Left kidney (tissue), 2 donors: ENCODE results near the gene ZFAND3. TPM values are rescaled to one million over a fixed set of nuclear protein-coding genes. Genes with fewer than 3 reads are reported as not detected.

ENCODE experiments used
- DNase-seq: peaks from one replicate; pipeline ENCODE4 v3.0.0-alpha.2; 2013
- polyA plus RNA-seq: library from polyadenylated mRNA; unstranded; fragments of 120-200 nt; gene quantifications from one replicate; pipeline ENCODE4 v1.2.1, GENCODE V29; 2013; ENCODE audit not compliant: insufficient read length

ZFAND3 gene
- polyA plus RNA-seq, 1 donor, result 150 TPM

DNA sequence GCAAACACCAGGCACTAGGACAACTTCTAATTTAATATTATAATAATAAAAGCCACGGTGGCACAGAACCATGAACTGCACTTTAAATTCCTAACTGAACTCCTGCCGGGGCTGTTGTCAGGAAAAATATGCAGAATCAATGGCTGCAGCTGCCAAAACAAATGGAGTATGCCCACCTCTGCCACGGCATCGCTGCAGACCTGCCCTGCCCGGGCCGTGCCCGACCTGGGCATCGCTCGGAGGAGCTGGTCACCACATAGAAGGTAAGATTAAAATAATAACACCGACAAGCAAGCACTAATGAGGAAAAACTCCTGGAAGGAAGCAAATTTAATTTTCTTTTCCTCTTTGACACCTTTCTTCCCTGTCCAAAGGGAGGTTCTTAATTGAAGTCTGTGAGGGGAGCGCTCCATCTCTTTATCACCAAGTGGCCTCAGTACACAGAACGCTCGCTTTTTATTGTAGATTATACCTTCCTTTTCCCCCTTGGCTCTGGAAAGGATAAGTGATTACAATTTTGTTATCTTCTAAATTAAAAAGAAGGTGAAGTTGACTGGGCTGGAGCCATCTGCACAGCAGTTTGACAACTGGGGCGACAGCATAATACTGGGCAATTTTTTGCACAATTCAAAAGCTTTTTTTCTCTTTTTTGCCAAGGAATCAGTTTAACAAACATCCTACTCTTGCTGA lies 351.3 kb downstream of the ZFAND3 start:
- no peak for DNase-seq

DNA sequence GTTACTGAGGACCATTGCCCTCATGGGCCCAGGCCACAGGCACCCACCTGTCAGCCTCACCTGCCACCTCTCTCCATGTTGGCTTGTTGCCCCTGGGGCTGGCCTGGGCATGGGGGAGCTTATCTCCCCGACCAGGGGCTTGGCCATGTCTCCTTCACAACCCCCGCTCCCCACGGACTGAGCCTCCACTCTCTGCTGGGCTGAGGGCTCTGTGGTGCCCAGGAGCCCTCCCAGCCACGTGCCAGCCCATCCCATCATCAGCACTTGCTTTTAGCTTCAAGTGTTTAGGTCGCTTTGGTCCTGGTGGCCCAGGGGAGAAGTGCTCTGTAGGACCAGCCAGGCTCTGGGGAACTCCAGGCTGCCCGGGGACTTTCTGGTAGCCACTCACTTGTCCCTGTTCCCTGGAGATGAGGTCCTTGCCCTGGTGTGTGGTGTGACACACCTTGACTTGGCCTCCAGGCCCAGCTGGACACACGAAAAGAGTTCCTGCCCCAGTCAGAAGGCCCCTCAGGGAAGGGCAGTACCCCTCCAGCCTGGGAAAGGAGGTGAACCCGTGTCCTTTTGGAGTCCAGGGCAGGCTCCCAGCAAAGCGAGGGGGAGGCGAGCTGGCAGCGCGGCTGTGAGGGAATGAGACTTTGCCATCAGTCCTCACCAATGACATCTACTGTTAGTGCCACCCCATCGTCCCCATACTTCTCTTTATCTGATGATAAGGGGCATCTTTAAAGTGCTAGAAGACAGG lies 352.6 kb downstream of the ZFAND3 start:
- no peak for DNase-seq

DNA sequence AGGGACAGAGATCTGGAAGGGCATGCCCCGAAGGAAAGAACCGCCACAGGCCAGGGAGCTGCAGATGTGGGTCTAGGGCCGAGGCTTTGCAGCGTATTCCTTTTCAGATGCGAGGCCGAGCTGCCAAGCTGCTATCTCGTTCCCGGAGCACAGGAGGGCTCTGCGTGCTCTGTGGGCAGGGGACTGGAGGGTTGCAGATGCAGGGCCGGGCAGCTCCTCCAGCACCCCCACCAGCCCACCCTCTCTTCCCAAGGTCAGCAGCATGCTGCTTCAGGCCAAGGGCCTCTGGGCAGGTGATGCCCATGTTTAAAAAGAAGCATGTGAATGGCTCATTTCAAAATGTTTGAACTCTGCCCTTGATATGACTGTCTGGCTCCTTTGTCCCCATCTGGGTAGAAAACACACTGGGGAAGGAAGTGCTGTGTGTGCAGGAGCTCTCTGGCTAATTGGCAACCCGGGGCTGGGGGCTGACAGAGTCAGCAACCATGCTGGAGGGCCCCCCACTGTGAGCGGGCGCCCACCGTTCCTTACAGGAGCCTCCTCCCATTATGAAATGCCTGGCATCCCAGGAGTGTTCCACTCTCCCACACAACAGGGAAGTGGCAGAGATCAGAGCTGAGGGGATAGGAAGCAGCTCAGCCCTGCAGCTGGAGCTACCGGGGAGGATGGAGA lies 353.3 kb downstream of the ZFAND3 start:
- DNase-seq, result no peak

DNA sequence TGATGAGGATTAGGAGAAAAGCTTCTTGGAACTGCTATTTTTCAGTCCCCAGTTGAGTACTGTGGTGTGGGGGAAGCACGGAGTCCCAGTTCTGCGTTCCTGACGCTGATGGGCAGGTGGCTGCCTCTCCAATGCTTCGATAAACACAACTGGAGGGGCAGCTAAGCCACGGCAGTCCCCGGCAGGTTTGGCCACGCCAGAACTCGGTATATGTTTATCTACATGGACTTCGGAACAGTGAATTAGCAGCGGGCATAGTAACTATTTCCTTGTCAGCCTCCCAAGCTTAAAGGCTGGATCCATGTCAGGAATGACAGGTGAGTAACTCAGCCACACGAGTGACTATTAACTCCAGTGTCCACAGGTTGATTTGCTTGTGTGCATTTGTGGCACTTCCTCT lies 354.4 kb downstream of the ZFAND3 start:
- no peak for DNase-seq

DNA sequence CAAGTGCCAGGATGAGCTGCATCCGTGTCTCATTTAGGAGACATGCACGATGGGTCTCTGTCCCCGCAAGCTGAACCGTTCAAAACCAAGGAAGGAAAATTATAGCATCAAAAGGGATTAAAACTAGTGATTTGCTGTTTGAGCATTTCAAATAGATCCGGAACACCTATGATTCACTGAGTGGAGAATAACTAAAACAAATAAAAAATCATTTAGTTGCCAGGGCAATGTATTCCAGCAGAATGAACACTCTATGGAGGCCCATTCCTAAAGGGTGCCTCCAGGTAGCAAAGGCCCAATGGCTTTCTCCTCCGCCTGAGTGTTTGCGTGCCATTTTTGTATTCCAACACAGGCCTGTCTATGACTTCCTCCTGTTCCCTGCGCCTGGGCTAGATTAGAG lies 354.8 kb downstream of the ZFAND3 start:
- DNase-seq, result no peak

DNA sequence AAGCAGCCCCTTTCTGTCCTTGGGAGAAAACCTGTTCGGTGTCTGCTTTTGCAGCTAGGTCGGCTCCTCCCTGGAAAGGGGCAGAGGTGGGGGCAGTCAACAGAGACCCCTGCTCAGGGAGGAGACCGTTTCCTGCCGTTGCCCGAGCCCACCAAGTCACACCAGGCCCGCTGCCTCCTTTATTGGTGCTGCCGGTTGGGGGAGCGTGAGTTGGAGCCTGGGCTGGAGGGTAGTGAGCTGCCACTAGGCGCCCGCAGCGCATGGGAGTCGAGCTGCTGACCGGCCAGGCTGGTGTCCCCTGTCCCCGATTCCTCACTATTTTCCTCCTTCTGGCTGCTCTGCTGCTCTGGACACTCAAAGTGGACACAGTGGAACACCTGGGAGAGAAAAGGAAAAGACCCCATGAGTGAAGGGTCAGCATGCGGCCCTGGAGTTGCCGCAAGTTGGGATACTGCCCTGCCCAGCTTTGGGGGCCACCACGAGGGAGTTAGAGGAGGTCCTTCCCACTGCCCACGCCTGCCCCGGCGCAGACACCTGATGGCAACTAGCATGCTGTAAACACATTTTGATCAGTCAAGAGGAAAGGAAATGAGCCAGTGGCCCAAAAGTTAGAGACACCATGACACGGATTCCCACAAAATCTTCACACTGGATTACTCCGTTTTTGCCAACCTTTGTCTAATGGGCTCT lies 355.4 kb downstream of the ZFAND3 start:
- no peak for DNase-seq

DNA sequence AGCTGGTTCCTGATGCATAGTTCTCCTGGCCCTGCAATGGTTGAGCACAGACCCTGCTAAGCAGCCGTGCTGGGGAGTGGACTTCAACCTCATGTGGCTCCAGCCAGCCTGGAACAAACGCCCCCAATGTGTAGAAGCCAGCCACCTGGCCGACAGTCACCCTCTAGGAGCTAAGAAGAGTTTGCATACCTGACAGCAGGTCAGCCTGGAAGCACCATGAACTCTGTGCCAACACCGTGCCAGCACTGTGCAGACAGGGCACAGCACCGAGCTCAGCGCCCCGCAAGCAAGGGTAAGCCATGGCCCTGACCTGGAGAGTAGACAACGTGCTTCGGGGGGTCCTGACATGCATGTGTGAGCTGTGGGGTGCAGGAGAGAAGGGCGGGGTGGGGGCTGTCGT lies 356.3 kb downstream of the ZFAND3 start:
- no peak for DNase-seq

DNA sequence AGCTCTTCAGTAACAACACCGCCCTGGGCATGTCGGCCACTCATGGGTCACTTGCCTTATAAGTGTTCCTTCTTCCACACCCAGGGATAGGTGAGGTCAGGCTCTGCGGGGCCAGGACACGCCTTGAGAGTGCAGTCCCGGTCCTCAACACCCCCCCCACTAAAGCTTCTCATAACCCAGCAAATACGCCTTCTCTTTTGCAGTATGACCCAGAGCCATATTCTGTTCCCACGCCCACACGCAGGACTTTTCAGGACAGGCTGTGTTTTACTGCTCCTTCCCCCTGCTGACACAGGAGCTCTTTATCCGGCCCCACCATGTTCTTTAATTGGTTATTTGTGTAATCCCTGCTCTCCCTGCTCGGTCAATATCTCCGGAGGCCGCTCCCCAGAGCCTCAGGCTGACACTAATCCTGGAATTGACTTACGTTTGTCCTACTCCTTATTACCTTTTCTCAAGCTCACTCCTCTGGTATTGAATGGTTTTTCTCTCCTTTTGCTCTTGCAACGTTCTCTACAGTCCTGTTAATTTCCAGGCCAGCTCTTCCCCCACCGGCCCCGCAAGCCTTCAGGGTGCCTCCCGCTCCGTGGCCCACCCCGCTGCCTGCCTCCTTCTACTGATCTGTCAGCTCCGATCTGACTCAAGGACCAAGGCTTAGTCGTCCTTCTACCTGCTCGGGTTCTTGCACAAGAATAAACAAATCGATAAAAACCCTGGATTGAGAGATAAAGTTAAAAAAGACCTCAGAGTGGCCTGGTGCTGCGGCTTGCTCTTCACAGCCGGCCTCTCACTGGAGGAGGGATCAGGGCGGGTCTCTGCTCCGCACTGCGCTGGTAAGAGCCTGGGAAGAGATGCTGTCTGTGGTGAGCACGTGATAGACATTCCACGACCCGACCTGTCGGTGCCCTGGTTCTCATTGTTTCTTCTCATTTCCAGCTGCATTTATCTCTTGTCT lies 357.5 kb downstream of the ZFAND3 start:
- no peak for DNase-seq

DNA sequence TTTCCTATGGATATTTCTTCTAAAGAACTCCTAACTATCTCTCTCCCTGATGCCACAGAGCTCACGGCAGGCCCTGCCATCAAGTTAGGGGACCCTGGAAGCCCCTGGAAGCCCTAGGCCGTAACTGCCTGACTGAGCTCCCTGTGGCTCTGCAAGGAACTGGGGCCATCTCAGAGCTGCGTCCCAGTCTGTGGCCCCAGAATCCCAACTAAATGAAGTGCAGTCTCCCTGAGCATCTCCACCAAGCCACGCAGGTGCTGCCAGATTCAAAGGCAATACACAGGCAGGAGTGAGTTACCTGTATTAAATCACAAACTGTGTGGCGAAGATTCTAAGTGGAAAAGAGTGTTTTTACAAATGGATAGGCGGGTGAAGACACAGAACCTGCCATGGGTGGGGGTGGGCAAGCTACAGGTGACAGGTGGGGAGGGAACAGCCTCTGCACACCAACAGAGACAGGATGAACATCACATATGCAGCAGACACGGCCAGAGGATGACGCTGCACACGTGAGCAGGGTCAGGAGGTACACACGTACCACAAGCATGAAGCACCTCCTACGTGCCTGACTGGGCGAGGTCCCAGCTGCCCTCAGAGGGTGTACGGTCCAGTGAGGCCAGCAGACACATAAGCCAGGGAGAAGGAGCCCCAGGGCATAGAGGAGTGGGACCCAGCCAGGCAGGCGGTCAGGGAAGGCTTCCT lies 358.5 kb downstream of the ZFAND3 start:
- no peak for DNase-seq

DNA sequence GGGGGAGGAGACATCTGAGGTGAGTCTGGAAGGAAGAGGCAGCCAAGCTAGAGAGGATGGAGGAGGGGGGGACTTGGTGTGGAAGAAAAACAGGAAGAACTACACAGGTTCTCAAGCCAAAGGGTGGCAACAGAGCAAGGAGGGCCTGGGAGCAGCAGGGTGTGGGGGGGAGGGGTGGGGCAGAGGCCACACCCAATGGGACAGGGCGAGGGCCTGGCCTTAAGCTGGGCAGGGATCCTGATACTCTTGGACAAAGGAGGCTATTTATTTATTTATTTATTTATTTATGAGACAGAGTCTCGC lies 359.0 kb downstream of the ZFAND3 start:
- DNase-seq, result no peak

DNA sequence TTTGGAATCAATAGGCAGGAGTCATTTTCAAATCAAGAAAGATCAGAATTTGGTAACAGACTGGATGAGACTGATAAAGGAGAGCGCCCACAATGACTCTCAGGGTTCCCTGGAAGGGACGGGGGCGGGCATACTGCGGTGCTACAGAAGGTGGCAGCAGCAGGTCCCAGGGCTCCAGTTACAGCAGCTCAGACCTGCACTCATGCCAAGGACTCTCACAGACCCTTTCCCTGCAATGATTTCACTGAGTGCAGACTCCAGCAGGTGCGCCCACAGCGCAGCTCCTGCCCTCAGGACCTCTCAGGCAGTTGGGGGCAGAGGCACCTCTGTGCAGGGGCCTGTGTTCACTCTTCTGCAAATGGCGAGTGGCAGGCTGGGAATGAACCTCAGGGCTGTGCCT lies 359.8 kb downstream of the ZFAND3 start:
- DNase-seq, result no peak

DNA sequence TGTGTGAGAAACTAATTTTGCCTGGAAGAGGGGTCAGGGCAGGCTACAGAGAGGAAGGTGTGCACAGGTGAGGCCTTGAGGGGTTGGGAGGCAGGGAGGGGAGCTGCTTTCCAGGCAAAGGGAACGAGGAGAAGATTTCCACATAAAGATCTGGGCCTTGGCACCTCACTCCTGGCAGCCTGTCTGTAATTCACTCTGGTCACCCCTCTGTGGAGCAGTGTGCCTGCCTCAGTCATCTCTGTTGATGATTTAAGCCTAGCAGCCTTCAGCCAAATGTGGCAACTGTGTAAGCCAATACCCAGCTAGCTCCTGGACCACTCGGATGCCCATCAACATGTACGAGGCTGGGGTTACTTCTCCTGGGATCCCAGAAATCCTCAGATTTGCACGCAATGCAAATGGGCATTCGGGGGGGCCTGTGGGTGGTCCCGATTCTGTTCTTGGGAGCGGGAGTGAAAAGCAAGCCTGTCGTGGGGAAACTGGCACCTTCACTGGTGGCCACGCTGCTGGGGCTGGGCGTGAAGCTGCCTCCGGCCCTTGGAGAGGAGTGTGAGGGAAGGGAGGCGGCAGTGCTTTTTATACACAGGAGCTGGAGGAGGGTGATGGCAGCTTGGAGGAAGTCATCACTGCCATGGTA lies 360.4 kb downstream of the ZFAND3 start:
- no peak for DNase-seq

DNA sequence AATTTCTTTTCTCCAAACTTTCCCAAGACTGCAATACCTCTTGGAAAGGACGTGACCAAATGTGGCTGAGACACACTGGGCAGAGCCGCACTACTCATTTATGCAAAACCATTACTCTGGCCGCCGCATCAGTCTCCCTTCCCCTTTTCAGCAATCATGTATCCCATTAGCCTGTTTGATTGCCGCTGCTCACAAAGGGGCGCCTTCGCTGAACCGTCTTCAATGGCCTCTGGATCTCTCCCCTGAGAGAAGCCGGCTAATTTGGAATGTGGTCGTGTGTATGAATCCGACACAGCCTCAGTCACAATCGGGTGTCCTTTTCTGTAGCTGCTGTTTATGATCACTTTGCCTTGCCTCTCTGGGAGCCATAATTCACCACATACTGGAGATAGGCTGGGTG lies 361.1 kb downstream of the ZFAND3 start:
- DNase-seq, result no peak

DNA sequence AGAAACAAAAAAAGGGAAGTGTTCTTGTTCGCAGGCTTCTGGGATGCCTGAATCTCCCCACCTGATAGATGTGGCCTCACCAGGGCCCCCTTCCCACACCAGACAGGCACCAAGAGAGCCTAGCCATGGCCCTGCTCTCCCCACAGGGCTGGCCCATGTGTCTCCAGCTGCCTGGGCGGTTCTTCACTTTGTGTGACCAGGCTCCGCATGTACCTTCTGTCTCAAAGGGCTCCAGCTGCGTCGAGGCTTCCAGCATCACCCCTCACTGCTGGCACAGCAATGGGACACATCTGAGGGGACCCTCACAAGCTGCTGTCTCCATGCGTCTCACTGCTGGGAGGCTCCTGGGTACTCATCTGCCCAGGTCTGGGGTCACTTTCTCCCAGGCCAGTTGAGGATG lies 362.9 kb downstream of the ZFAND3 start:
- DNase-seq, result no peak

DNA sequence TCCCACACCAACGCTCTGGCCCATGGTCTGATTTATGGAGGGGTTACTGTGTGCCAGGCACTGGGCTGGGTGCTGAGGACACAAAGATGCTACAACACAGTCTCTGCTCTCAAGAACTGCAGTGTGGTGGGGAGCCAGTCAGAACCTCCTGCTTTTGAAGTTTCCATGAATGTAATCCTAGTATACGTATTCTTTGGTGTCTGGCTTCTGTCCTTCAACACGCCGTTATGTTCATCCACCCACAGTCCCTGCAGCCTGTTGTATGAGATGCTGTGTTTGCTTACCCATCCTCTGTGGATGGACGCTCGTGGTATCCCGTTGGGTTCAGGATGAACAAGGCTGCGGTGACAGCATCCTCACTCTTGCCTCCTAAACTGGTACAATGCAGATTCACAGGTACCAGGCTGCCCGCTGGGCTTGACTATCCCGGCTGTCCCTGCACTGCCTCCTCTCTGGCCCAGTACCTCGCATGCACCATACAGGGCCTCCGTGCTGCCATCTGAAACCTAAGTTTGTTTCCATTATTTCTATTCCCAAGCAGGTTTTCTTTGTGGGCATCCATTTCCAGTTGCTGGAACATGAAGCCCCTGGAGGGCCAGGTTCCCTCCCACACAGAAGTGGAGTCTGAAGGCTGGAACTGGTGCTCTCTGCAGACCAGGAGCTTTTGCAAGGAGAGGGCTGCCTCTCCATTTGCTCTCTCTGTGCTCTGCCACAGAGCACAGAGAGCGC lies 364.5 kb downstream of the ZFAND3 start:
- no peak for DNase-seq

DNA sequence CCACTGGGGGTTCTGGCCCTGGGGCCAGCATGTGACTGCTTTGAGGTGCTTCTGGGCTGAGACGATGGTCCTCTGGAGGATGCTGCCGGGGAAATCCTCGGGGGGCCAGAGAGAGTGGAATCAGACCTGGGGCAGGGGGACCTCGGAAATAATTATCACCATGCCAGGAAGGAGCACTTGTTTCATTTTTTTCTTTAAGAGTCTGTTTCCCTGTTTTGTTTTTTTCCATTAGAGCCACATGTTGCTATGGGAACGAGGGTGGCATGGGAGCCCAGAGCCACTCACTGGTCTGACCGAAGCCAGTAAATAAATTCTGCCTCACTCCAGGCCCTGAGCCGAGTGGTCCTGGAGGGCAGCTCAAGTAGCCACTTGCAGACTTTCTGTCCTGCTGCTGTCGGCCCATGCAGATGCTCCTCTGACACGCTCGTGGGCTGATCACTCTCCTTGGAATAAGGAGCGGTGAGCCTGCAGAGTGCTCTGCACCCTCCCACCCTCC lies 365.1 kb downstream of the ZFAND3 start:
- DNase-seq, result no peak

DNA sequence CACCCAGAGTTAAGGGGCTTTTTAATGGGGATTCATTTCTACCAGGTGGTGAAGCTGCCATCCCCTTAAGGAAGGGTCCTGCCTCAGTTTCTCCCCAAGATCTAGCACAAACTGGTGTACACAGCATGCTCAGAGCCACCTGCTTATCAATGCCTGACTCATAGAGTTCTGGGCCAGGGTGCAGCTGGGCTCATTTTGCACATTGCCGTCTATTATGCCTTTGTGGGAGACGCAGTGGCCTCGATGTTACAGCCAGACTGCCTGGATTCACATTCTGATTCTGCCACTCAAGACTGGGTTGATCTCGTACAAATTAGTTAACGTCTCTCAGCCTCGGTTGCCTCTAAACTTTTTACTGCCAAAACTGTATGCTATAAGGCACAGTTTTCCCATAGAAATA lies 365.7 kb downstream of the ZFAND3 start:
- DNase-seq, result no peak

DNA sequence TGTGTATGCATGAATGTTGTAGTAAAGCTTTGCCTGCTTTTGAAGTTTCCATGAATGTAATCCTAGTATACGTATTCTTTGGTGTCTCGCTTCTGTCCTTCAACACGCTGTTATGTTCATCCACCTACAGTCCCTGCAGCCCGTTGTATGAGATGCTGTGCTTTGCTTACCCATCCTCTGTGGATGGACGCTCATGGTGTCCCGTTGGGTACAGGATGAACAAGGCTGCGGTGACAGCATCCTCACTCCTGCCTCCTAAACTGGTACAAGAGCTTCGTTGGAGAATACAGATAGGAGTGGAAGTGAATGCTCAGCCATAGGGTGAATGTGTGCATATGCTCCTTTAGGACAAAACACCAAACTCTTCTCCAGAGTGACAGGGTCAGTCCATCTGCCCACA lies 366.2 kb downstream of the ZFAND3 start:
- DNase-seq, result no peak

DNA sequence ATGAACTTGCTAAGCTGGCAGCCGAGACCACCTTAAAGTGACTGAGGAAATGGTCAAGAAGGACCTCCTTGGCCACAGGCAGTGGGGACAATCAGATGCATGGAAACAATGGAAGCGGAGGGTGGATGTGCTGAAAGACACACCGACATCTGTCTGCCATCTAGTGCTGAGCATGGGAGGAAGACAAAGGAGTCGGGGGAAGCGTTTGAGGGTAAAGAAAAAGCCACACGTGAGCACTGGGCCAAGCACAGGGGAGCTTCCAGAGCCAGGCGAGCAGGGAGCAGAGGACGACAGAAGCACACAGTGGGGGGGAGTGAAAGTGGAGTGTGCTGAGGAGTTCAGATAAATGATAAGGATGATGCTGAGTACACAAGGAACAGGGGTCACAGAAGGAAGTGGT lies 367.8 kb downstream of the ZFAND3 start:
- DNase-seq, result no peak
